Smooth muscle cell of the coronary artery (primary cell): ENCODE results near the gene HAUS2. TPM values are rescaled to one million over a fixed set of nuclear protein-coding genes. Genes with fewer than 3 reads are reported as not detected.

Source experiments
- total RNA-seq: library from RNA; depleted of rRNA; stranded (reverse); fragments of >200 nt; gene quantifications from 2 replicates; pipeline ENCODE4 v1.2.3, GENCODE V29; 2014; ENCODE audit warnings: low replicate concordance

HAUS2 gene
- 8.0 and 16.5 TPM in 2 replicates for total RNA-seq

GRCh38 chr15:42548249-42549031 lies at the start of gene HAUS2, which contains the start of gene LRRC57:
TSS of gene HAUS2 (plus strand) at chr15:42548838. CDS start at chr15:42548873, 35 bp downstream.
TSS of gene LRRC57 (minus strand) at chr15:42548793. CDS start at chr15:42548434, 359 bp downstream.

GRCh38 chr15:42575188-42576039 lies 26.8 kb downstream of the HAUS2 start, which contains the start of gene STARD9:
TSS of gene STARD9 (plus strand) at chr15:42575606. CDS start at chr15:42575716, 110 bp downstream.

Other genes with a start within 250 kb of the HAUS2 start
- 0.60 and 2.6 TPM in 2 replicates for gene CAPN3, start 189.3 kb upstream of the HAUS2 start, total RNA-seq
- 69.1 and 121 TPM in 2 replicates for gene ZNF106, start 57.7 kb upstream of the HAUS2 start, total RNA-seq
- 49.6 and 161 TPM in 2 replicates for gene SNAP23, start 53.2 kb upstream of the HAUS2 start, total RNA-seq
- 5.0 and 10.2 TPM in 2 replicates for gene LRRC57, start within 50 bp of the HAUS2 start, total RNA-seq
- gene STARD9, start 26.8 kb downstream of the HAUS2 start, total RNA-seq: 1.6 and 5.1 TPM in 2 replicates
- 3.6 and 10.3 TPM in 2 replicates for gene CDAN1, start 188.3 kb downstream of the HAUS2 start, total RNA-seq